GM12801 (cell line): ENCODE measurements around the gene TKT.

Experiments used
- CTCF ChIP-seq: IDR thresholded peaks from one replicate; pipeline ENCODE4 v1.5.1; 2011; ENCODE audit warnings: control low read depth; ENCODE audit not compliant: insufficient read length; ENCODE audit errors: extremely low read depth

The TKT gene

GRCh38 chr3:53269888-53270880 is 14.4 kb upstream of the TKT start:
- no peak for TF ChIP-seq CTCF

- TF ChIP-seq CTCF, result no peak
Measured at GRCh38 chr3:53267766-53268165, 11.9 kb upstream of the TKT start.

- no peak for TF ChIP-seq CTCF
Measured at GRCh38 chr3:53264718-53265117, 8.9 kb upstream of the TKT start.

- TF ChIP-seq CTCF, result no peak
Measured at GRCh38 chr3:53263907-53264306, 8.1 kb upstream of the TKT start.

GRCh38 chr3:53261712-53262111 is 5.9 kb upstream of the TKT start:
- TF ChIP-seq CTCF, result no peak

- no peak for TF ChIP-seq CTCF
Measured at GRCh38 chr3:53260286-53260785, 4.5 kb upstream of the TKT start.

- no peak for TF ChIP-seq CTCF
Measured at GRCh38 chr3:53259427-53260259, 3.8 kb upstream of the TKT start.
